HEK293 (cell line): Measurements from ENCODE around the gene MASP2.

Experiments
- CTCF ChIA-PET: fragments of 350-600 bp; formaldehyde crosslinking; extraction: SDS; loops from one replicate; lab custom pipeline; 2021; ENCODE audit warnings: antibody characterized with exemption; lab: Yijun Ruan, JAX
- POLR2A ChIA-PET: fragments of 300-600 bp; formaldehyde crosslinking; extraction: SDS; loops from one replicate; lab custom pipeline; 2020; ENCODE audit warnings: antibody characterized with exemption, inconsistent platforms; lab: Yijun Ruan, JAX
- H3K27ac ChIP-seq: fragments of 200-500 bp; sonication (Bioruptor generic); 2 replicates; pipeline ENCODE4 v1.5.1; 2014; ENCODE audit warnings: low read depth, low read length, control low read depth, inconsistent platforms; ENCODE audit errors: extremely low read depth
- H3K36me3 ChIP-seq, 2 experiments: fragments of 200-500 bp in 1 of 2; sonication (Bioruptor generic) in 1 of 2; 1 replicate in 1 of 2; 2 replicates in 1 of 2; pipeline ENCODE4 v1.5.1; 2014 to 2017; ENCODE audit warnings: inconsistent platforms in 2 of 2, low read length in 2 of 2; ENCODE audit not compliant: control insufficient read depth in 2 of 2, insufficient read depth in 1 of 2
- H3K4me1 ChIP-seq: fragments of 200-500 bp; sonication (Bioruptor generic); 2 replicates; pipeline ENCODE4 v1.5.1; 2014; ENCODE audit warnings: mild to moderate bottlenecking, low read length, inconsistent platforms; ENCODE audit not compliant: control insufficient read depth, insufficient read depth
- H3K4me3 ChIP-seq: 2 replicates; pipeline ENCODE4 v1.5.1; 2011; ENCODE audit warnings: low read depth, mild to moderate bottlenecking, control low read depth, low read length, moderate library complexity
- H3K9me3 ChIP-seq: fragments of 200-500 bp; sonication (Bioruptor generic); 2 replicates; pipeline ENCODE4 v1.5.1; 2014; ENCODE audit warnings: low read depth, low read length, inconsistent platforms; ENCODE audit not compliant: control insufficient read depth, insufficient read depth
- GFI1B ChIP-seq: fragments of 450-650 bp; formaldehyde crosslinking; IDR thresholded peaks from 2 replicates; pipeline ENCODE4 v1.5.1; 2016; ENCODE audit warnings: missing biosample characterization, missing genetic modification characterization
- GLIS2 ChIP-seq: fragments of 450-650 bp; formaldehyde crosslinking; IDR thresholded peaks from 2 replicates; pipeline ENCODE4 v1.5.1; 2016; ENCODE audit warnings: missing biosample characterization, missing genetic modification characterization
- KLF7 ChIP-seq: fragments of 450-650 bp; formaldehyde crosslinking; IDR thresholded peaks from 2 replicates; pipeline ENCODE4 v1.5.1; 2016; ENCODE audit warnings: missing biosample characterization, missing genetic modification characterization, borderline replicate concordance
- KLF8 ChIP-seq: fragments of 450-650 bp; formaldehyde crosslinking; IDR thresholded peaks from 2 replicates; pipeline ENCODE4 v1.5.1; 2016; ENCODE audit warnings: missing biosample characterization, missing genetic modification characterization
- MZF1 ChIP-seq: fragments of 450-650 bp; formaldehyde crosslinking; IDR thresholded peaks from 2 replicates; pipeline ENCODE4 v1.5.1; 2017; ENCODE audit warnings: missing biosample characterization, missing genetic modification characterization, borderline replicate concordance
- SETDB1 ChIP-seq: IDR thresholded peaks from one replicate; pipeline ENCODE4 v1.6.1; 2017; ENCODE audit warnings: mild to moderate bottlenecking, low read length, moderate library complexity, mixed read lengths; ENCODE audit not compliant: insufficient read length
- TCF7L2 ChIP-seq: IDR thresholded peaks from 2 replicates; pipeline ENCODE4 v1.6.1; 2011; ENCODE audit warnings: low read depth, mild to moderate bottlenecking, inconsistent platforms, low read length, moderate library complexity, borderline replicate concordance
- ZBTB11 ChIP-seq: fragments of 450-650 bp; formaldehyde crosslinking; conservative IDR thresholded peaks from 2 replicates; pipeline ENCODE4 v1.5.1; 2016; ENCODE audit warnings: low read depth, missing biosample characterization, missing genetic modification characterization
- ZFP3 ChIP-seq: fragments of 450-650 bp; formaldehyde crosslinking; IDR thresholded peaks from 2 replicates; pipeline ENCODE4 v1.5.1; 2016; ENCODE audit warnings: low read depth, missing biosample characterization, missing genetic modification characterization
- ZNF121 ChIP-seq: fragments of 450-650 bp; formaldehyde crosslinking; IDR thresholded peaks from 2 replicates; pipeline ENCODE4 v1.5.1; 2016; ENCODE audit warnings: missing biosample characterization, missing genetic modification characterization
- ZNF184 ChIP-seq: fragments of 450-650 bp; IDR thresholded peaks from 2 replicates; pipeline ENCODE4 v1.5.1; 2018; ENCODE audit warnings: missing biosample characterization, mild to moderate bottlenecking, missing genetic modification characterization
- ZNF274 ChIP-seq, 2 experiments: fragments of 200-500 bp in 1 of 2; fragments of 450-650 bp in 1 of 2; sonication (Bioruptor generic) in 1 of 2; formaldehyde crosslinking in 1 of 2; IDR thresholded peaks; 2 replicates each; pipeline versions ENCODE4 v1.5.1 to v1.6.1; 2014 to 2016; ENCODE audit warnings: borderline replicate concordance in 1 of 2, inconsistent platforms in 1 of 2, low read length in 1 of 2, missing biosample characterization in 1 of 2, missing genetic modification characterization in 1 of 2
- ZNF341 ChIP-seq: fragments of 450-650 bp; formaldehyde crosslinking; IDR thresholded peaks from 2 replicates; pipeline ENCODE4; 2016; ENCODE audit warnings: low read depth, missing biosample characterization, missing genetic modification characterization
- ZNF350 ChIP-seq: fragments of 450-650 bp; formaldehyde crosslinking; IDR thresholded peaks from 2 replicates; pipeline ENCODE4 v1.5.0; 2017; ENCODE audit warnings: missing biosample characterization, mild to moderate bottlenecking, missing genetic modification characterization
- ZNF366 ChIP-seq: fragments of 450-650 bp; formaldehyde crosslinking; conservative IDR thresholded peaks from 2 replicates; pipeline ENCODE4 v1.5.1; 2016; ENCODE audit warnings: missing biosample characterization, missing genetic modification characterization
- ZNF48 ChIP-seq: fragments of 450-650 bp; formaldehyde crosslinking; IDR thresholded peaks from 2 replicates; pipeline ENCODE4 v1.5.1; 2016; ENCODE audit warnings: missing biosample characterization, missing genetic modification characterization
- ZNF488 ChIP-seq: fragments of 450-650 bp; formaldehyde crosslinking; IDR thresholded peaks from 2 replicates; pipeline ENCODE4 v1.5.1; 2016; ENCODE audit warnings: missing biosample characterization, missing genetic modification characterization
- ZNF544 ChIP-seq: fragments of 450-650 bp; formaldehyde crosslinking; IDR thresholded peaks from 2 replicates; pipeline ENCODE4 v1.5.0; 2017; ENCODE audit warnings: missing biosample characterization, missing genetic modification characterization
- ZNF600 ChIP-seq: fragments of 450-650 bp; formaldehyde crosslinking; IDR thresholded peaks from 2 replicates; pipeline ENCODE4 v1.5.1; 2016; ENCODE audit warnings: missing biosample characterization, missing genetic modification characterization
- ZNF624 ChIP-seq: fragments of 450-650 bp; formaldehyde crosslinking; IDR thresholded peaks from 2 replicates; pipeline ENCODE4 v1.5.1; 2017; ENCODE audit warnings: missing biosample characterization, missing genetic modification characterization
- ZNF654 ChIP-seq: fragments of 450-650 bp; formaldehyde crosslinking; IDR thresholded peaks from 2 replicates; pipeline ENCODE4 v1.5.1; 2016; ENCODE audit warnings: low read depth, missing biosample characterization, missing genetic modification characterization
- ZNF704 ChIP-seq: fragments of 450-650 bp; formaldehyde crosslinking; IDR thresholded peaks from 2 replicates; pipeline ENCODE4 v1.5.1; 2016; ENCODE audit warnings: missing biosample characterization, missing genetic modification characterization

The MASP2 gene

GRCh38 chr1:11012260-11013159 lies 34.5 kb downstream of the MASP2 start, which contains the start of gene TARDBP (continued):
- no peak for TF ChIP-seq MZF1 (tag by site-specific recombination)
- TF ChIP-seq ZNF624 (tag by site-specific recombination) = no peak

- POLR2A ChIA-PET = interaction anchor here (0.9 kb wide), 1 partner anchor 12 kb away, joined by 4 read pairs; the partner anchor contains the start of gene TARDBP
These were observed 46.5 kb downstream of the MASP2 start for GRCh38 chr1:11000526-11000925.

GRCh38 chr1:10996100-10996499 lies 50.9 kb downstream of the MASP2 start:
- POLR2A ChIA-PET = no interaction called here
- CTCF ChIA-PET = no interaction called here

More at GRCh38 chr1:11000526-11000925, 46.5 kb downstream of the MASP2 start:
- Histone ChIP-seq H3K36me3 (no peaks in the 10 kb centered on the region), H3K4me3 (no peak overlapping the region), H3K9me3 (no peaks in the 10 kb centered on the region), H3K27ac (no peak overlapping the region), H3K4me1 (no peaks in the 10 kb centered on the region)
- peak; percentile 67 for TF ChIP-seq SETDB1
- TF ChIP-seq ZNF704 (tag by site-specific recombination) = no peak
- CTCF ChIA-PET = interaction anchor here (0.8 kb wide), 1 partner anchor 37 kb away, joined by 4 read pairs; no protein-coding TSS in a partner anchor

More at GRCh38 chr1:10996100-10996499, 50.9 kb downstream of the MASP2 start:
- TF ChIP-seq KLF7 = no peak
- no peak for TF ChIP-seq ZNF654 (tag by site-specific recombination)
- no peak for TF ChIP-seq ZBTB11 (tag by site-specific recombination)
- TF ChIP-seq TCF7L2 = no peak
- TF ChIP-seq ZNF341 (tag by site-specific recombination) = no peak
- no peak for TF ChIP-seq ZFP3 (tag by site-specific recombination)
- no peak for TF ChIP-seq ZNF48
- TF ChIP-seq ZNF184 (tag by site-specific recombination) = no peak
- TF ChIP-seq ZNF600 = no peak
- TF ChIP-seq ZNF121 (tag by site-specific recombination) = no peak
- TF ChIP-seq ZNF488 (tag by site-specific recombination) = no peak
- no peak for TF ChIP-seq ZNF544 (tag by site-specific recombination)
- TF ChIP-seq GFI1B (tag by site-specific recombination) = no peak
- TF ChIP-seq ZNF366 = no peak
- no peak for TF ChIP-seq ZNF274 (IDR thresholded peaks at IDR 0.05; ENCODE audit: low read length)
- no peak for TF ChIP-seq ZNF274 (tag by site-specific recombination; IDR thresholded peaks at IDR 0.05; ENCODE audit: borderline replicate concordance)
- TF ChIP-seq GLIS2 (tag by site-specific recombination) = no peak
- no peak for TF ChIP-seq KLF8
- TF ChIP-seq ZNF350 (tag by site-specific recombination) = no peak
- H3K27ac ChIP-seq = no peak overlapping the region
- H3K4me3 ChIP-seq = no peak overlapping the region
- H3K36me3 ChIP-seq = no peaks in the 10 kb centered on the region
- no peaks in the 10 kb centered on the region for H3K4me1 ChIP-seq
- H3K9me3 ChIP-seq = no peaks in the 10 kb centered on the region
